Right lung (tissue), 5 donors: Measurements from ENCODE around the gene SGO1. TPM values are rescaled to one million over a fixed set of nuclear protein-coding genes. Genes with fewer than 3 reads are reported as not detected.

Experiments used
- DNase-seq, 2 donors: peaks; one replicate each; pipeline ENCODE4 v3.0.0-alpha.2; 2013
- polyA plus RNA-seq, 5 donors: library from polyadenylated mRNA; unstranded; fragments of 120-200 nt; gene quantifications; one replicate each; pipeline versions ENCODE4 v1.2.1 to v1.2.3, GENCODE V29; 2013; ENCODE audit warnings: inconsistent platforms in 1 of 5, low replicate concordance in 1 of 5; ENCODE audit not compliant: insufficient read length in 5 of 5, insufficient read depth in 1 of 5

SGO1 gene
- polyA plus RNA-seq, 5 donors = 4.9 to 16.9 (median 10.2) TPM

DNA sequence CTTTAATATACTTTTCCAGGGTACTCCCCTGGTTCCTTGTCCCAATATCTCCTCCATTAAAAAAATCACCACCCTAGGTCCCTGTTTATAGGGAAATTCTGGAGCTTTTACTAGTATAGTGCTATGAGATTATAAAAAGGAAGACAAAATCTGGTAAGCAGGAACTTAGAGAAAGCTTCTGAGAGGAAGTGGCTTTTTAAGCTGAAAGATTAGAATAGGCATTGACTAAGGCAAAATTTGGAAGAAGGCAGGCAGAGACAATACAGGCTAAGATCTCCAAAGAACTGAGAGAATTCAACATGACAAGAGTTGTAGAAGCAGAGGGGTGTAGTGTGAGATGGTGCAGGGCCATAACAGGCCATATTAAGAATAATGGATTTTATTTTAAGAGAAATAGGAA lies 25.8 kb downstream of the SGO1 start:
- no peak for DNase-seq

DNA sequence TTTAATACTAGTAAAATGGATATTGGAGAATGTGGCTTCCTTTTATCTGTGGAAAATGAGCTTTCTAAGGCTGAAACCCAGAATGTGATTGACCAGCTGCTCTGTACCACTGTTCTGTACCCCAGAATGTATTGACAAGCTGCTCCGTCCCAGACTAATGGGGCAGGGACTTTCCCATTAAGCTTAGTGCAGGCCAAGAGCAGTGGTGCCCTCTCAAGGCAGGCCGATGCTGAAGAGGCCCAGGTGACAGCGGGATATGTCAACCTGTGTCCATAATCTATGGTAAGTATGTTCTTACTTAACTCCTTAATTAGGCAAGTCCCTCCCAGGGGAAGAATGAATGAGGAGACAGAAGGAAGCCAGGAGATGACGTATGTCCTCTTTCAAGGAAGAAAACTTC lies 31.1 kb downstream of the SGO1 start:
- DNase-seq = no peak

GRCh38 chr3:20154078-20154477 lies 31.9 kb downstream of the SGO1 start:
- DNase-seq = no peak

DNA sequence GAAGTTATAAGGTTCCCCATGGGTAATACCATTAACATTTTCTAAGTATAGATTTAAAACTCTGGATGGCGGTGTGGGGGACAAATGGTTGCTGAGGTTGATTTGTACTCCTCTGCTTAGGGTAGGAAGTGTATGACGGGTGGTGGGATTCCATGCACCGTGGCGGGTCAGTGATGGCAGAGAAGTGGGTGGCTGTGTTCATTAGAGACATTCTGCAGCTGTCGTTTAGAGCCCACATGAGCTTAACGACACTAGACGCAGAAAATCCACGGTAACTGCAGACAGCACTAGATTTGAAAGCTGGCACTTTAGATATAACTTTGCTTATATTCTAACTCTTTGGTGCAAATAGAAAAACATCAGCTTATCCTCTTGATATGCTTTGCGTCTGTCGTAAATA lies 37.5 kb downstream of the SGO1 start:
- no peak for DNase-seq

GRCh38 chr3:20147361-20147760 lies 38.6 kb downstream of the SGO1 start:
- DNase-seq = peak; percentile 70 to 71

DNA sequence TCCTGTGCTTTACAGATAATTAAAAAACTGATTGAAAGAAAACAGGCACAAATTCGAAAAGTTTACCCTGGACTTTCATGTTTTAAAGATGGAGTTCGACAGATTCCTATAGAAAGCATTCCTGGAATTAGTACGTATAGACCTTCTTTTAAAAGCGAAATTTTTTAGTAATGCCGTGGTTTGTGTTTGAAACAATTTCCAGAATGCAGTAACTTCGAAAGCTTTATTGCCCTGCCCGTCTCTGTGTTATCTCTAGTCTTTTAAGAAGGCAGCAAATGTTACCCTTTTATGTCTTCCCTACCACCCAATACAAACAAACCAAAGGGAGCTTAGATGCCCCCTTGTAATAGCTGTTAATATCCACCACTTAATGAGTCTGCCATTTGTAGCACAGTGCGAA lies 39.7 kb downstream of the SGO1 start:
- no peak for DNase-seq

DNA sequence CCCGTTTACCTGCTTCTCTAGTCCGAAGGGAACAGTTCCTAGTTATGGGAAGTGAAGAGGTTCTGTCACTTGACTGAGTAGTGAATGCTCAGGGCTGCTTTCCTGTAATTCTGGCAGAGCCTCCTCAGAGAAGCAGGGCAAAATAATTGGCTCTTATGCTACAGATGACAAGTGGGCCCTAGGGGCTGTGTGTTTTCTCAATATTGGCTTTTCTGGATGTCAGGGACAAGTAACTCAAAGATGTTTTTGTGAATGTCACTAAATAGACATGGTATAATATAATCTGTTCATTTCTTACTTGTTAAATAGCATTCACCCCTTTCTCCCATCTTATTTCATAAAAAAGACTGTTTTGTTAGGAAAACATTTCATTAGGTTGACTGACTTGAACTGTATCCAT lies 40.1 kb downstream of the SGO1 start:
- no peak for DNase-seq

DNA sequence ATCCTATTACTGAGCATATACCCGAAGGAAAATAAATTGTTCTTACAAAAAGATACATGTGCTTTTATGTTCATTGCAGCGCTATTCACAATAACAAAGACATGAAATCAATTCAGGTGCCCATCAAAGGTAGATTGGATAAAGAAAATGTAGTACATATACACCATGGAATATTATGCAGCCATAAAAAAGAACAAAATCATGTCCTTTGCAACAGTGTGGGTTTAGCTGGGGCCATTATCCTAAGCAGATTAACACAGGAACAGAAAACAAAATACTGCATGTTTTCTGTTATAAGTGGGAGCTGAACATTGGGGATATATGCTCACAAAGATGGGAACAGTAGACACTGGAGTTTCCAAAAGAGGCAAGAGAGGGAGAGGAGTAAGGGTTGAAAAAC lies 42.5 kb downstream of the SGO1 start:
- no peak for DNase-seq

GRCh38 chr3:20142517-20142916 lies 43.5 kb downstream of the SGO1 start:
- DNase-seq = no peak

- peak; percentile 77 to 79 for DNase-seq
Measured at GRCh38 chr3:20141851-20142250, 44.2 kb downstream of the SGO1 start.

- DNase-seq = no peak
Measured at GRCh38 chr3:20141316-20141715, 44.7 kb downstream of the SGO1 start.

GRCh38 chr3:20140881-20141280 lies 45.1 kb downstream of the SGO1 start:
- DNase-seq = no peak

DNA sequence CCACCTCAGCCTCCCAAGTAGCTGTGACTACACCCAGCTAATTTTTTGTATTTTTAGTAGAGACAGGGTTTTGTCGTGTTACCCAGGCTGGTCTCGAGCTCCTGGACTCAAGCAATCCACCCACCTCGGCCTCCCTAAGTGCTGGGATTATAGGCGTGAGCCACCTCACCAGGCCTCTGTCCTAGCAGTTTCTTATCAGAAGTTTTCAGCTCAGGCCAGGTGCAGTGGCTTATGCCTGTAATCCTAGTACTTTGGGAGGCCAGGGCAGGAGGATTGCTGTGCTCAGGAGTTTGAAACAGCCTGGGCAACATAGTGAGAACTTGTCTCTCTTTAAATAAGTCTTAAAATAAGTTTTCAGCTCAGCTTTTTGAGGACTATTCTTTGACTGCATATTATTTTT lies 48.4 kb downstream of the SGO1 start:
- no peak for DNase-seq

GRCh38 chr3:20136231-20136630 lies 49.8 kb downstream of the SGO1 start:
- no peak for DNase-seq

- DNase-seq = peak in 1 of 2 donors; percentile 16
Measured at GRCh38 chr3:20130106-20130505, 55.9 kb downstream of the SGO1 start.

- DNase-seq = no peak
Measured at GRCh38 chr3:20128358-20128757, 57.6 kb downstream of the SGO1 start.

DNA sequence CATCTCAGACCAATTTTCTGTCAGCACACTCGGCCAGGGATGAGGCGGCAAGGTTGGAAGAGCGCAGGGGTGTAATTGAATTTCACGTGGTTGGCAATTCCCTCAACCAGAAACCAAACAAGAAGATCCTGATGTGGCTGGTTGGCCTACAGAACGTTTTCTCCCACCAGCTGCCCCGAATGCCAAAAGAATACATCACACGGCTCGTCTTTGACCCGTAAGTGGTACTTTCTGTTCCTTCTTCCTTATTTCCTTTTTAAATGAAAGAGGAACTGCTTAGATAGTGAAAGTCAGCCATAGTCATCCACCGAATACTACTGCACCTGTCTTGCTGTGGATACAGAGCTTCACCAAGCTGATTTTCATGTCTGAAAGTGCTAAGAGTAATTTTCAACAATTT lies 60.1 kb downstream of the SGO1 start:
- DNase-seq = no peak

DNA sequence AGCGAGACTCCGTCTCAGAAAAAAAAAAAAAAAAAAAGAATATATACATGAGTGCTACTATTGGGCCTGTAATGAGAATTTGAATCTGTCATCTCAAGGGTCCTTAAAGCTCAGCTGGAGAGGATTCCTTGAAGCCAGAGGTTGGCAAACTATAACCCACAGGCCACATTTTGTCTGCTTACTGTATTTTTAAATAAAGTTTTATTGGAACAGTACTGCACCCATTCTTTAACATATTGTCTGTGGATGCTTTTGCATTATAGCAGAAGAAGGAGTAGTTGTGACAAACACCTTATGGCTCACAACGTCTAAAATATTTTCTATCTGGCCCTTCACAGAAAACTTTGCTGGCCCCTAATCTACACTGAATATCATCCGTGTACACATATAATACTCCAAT lies 60.7 kb downstream of the SGO1 start:
- no peak for DNase-seq

DNA sequence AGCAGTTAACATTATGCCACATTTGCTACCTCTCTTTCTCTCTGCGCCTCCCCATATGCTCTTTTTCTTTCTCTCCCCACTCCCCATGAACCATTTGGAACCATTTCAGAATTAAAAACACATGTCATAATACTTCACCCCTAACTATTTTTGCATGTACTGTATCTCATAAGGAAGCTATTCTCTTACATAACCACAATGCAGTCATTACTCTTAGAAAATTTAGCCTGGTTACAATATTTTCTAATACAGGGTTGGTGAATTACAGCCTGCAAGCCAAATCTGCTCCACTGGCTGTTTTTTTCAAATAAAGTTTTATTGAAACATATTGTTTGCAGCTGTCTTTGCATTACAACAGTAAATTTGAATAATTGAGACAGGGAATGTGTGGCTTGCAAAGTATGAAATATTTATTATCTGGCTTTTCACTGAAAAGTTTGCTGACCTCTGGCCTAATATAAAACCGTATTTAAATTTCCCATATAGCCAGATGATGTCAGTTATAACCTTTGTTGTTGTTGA lies 62.8 kb downstream of the SGO1 start:
- DNase-seq = no peak

DNA sequence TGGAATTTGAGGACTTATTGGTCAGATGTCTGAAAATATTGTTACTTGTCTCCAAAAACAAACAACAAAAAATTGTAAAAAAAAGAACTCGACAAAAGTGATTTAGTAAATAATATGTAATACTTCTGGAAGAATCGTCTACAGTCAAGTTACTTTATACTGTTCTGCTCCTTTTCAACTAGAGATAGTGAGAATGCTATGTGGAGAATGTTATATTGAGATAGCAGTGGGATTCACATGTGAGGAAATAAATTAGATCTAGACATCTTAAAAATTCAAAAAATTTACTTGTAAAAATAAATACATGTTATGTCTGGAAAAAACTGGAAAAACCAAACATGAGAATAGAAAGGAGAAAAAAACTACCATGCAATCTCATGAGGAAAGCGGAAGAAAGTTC lies 64.9 kb downstream of the SGO1 start:
- DNase-seq = no peak
